HCT116 (cell line): ENCODE measurements around the gene PAIP1. TPM values are rescaled to one million over a fixed set of nuclear protein-coding genes. Genes with fewer than 3 reads are reported as not detected.

Experiments used
- ATAC-seq: fragments of 200-7000 bp; cut with Tn5 transposase; 2 replicates; pipeline ENCODE4 v1.9.1; 2020; ENCODE audit warnings: mild to moderate bottlenecking, moderate library complexity
- BruUV-seq: library from RNA; stranded (reverse); fragments of 400-500 nt; replicated peaks from 2 replicates; lab custom pipeline; 2021; lab: Mats Ljungman, UMichigan
- CTCF ChIA-PET: fragments of 300-600 bp; sonication (Branson Sonifier 250); formaldehyde crosslinking; loops from one replicate; lab custom pipeline; 2021; ENCODE audit warnings: antibody characterized with exemption; lab: Charles Lee
- POLR2A ChIA-PET: fragments of 300-600, 350-600 bp; sonication (Branson Sonifier 250); formaldehyde crosslinking; loops from one replicate; lab custom pipeline; 2021; ENCODE audit warnings: antibody characterized with exemption; lab: Charles Lee
- RAD21 ChIA-PET, 2 experiments: fragments of 300-600 bp; sonication (Branson Sonifier 250); formaldehyde crosslinking; loops; one replicate each; lab custom pipeline; 2023; ENCODE audit warnings: low total read pairs in 2 of 2; ENCODE audit not compliant: uncharacterized antibody in 2 of 2, unreplicated experiment in 2 of 2, low non-redundant PET in 1 of 2; lab: Charles Lee
- DNase-seq: peaks from one replicate; pipeline ENCODE4 v3.0.0-alpha.2; 2010; ENCODE audit warnings: low read depth, low spot score
- H2AFZ ChIP-seq: fragments of 200-600 bp; shearing (Covaris generic), sonication (generic); 2 replicates; pipeline ENCODE4 v1.6.1; 2017; ENCODE audit warnings: low read depth, mixed run types, mixed read lengths, antibody characterized with exemption, low read length; ENCODE audit not compliant: poor library complexity, severe bottlenecking
- H3K27ac ChIP-seq: 2 replicates; pipeline ENCODE4 v1.5.1; 2012; ENCODE audit warnings: low read depth, low read length
- H3K27me3 ChIP-seq: fragments of 200-600 bp; sonication (generic); 2 replicates; pipeline ENCODE4 v1.6.1; 2016; ENCODE audit warnings: mixed run types, low read length, mixed read lengths; ENCODE audit not compliant: insufficient read depth
- H3K36me3 ChIP-seq, 2 experiments: fragments of 200-500 bp in 1 of 2; fragments of 200-600 bp in 1 of 2; sonication (Bioruptor generic) in 1 of 2; sonication (generic) in 1 of 2; 2 replicates each; pipeline versions ENCODE4 v1.5.1 to v1.6.1; 2014 to 2016; ENCODE audit warnings: low read length in 2 of 2, inconsistent platforms in 1 of 2, mixed read lengths in 1 of 2, mixed run types in 1 of 2; ENCODE audit not compliant: insufficient read depth in 2 of 2, control insufficient read depth in 1 of 2
- H3K4me1 ChIP-seq, 2 experiments: fragments of 200-600 bp in 1 of 2; sonication (generic) in 1 of 2; 2 replicates each; pipeline versions ENCODE4 v1.5.1 to v1.6.1; 2012 to 2017; ENCODE audit warnings: low read length in 2 of 2, inconsistent platforms in 1 of 2, mild to moderate bottlenecking in 1 of 2, mixed read lengths in 1 of 2, mixed run types in 1 of 2, moderate library complexity in 1 of 2; ENCODE audit not compliant: insufficient read depth in 2 of 2, control insufficient read depth in 1 of 2
- H3K4me2 ChIP-seq: fragments of 200-600 bp; sonication (generic); 2 replicates; pipeline ENCODE4 v1.6.1; 2017; ENCODE audit warnings: mixed run types, low read length, mixed read lengths
- H3K4me3 ChIP-seq, 2 experiments: fragments of 200-600 bp in 1 of 2; sonication (generic) in 1 of 2; replicated peaks in 1 of 2; 2 replicates each; pipeline ENCODE4 v1.5.1; 2011 to 2016; ENCODE audit warnings: low read length in 2 of 2, control low read depth in 1 of 2, low read depth in 1 of 2, mild to moderate bottlenecking in 1 of 2, mixed read lengths in 1 of 2, mixed run types in 1 of 2
- H3K79me2 ChIP-seq: fragments of 200-600 bp; sonication (generic); 2 replicates; pipeline ENCODE4 v1.6.1; 2017; ENCODE audit warnings: mild to moderate bottlenecking, mixed run types, low read length, moderate library complexity, mixed read lengths; ENCODE audit not compliant: insufficient read depth
- H3K9ac ChIP-seq: fragments of 200-600 bp; sonication (generic); 2 replicates; pipeline ENCODE4 v1.6.1; 2016; ENCODE audit warnings: low read length, mixed read lengths
- H3K9me2 ChIP-seq: fragments of 200-600 bp; sonication (generic), shearing (Covaris generic); 2 replicates; pipeline ENCODE4 v1.6.1; 2017; ENCODE audit warnings: mixed run types, mild to moderate bottlenecking, moderate library complexity; ENCODE audit not compliant: insufficient read depth
- H3K9me3 ChIP-seq, 2 experiments: fragments of 200-500 bp in 1 of 2; fragments of 200-600 bp in 1 of 2; sonication (Bioruptor generic) in 1 of 2; sonication (generic) in 1 of 2; 2 replicates each; pipeline ENCODE4 v1.6.1; 2014 to 2017; ENCODE audit warnings: low read length in 2 of 2, mixed read lengths in 2 of 2, inconsistent platforms in 1 of 2, low read depth in 1 of 2, mild to moderate bottlenecking in 1 of 2, mixed run types in 1 of 2, moderate library complexity in 1 of 2; ENCODE audit not compliant: control insufficient read depth in 1 of 2, insufficient read depth in 1 of 2
- H4K20me1 ChIP-seq: fragments of 200-600 bp; sonication (generic), shearing (Covaris generic); 2 replicates; pipeline ENCODE4 v1.6.1; 2017; ENCODE audit warnings: mixed run types, mild to moderate bottlenecking, moderate library complexity; ENCODE audit not compliant: insufficient read depth
- EGR1 ChIP-seq: IDR thresholded peaks from 2 replicates; pipeline ENCODE4 v1.6.1; 2012; ENCODE audit warnings: low read depth
- FOSL1 ChIP-seq: IDR thresholded peaks from 2 replicates; pipeline ENCODE4 v1.6.1; 2012; ENCODE audit warnings: low read depth
- POLR2AphosphoS5 ChIP-seq: IDR thresholded peaks from 2 replicates; pipeline ENCODE4 v1.6.1; 2011; ENCODE audit warnings: mild to moderate bottlenecking, low read depth, low read length, moderate library complexity
- REST ChIP-seq: IDR thresholded peaks from 2 replicates; pipeline ENCODE4 v1.6.1; 2012; ENCODE audit warnings: low read depth
- ZBTB33 ChIP-seq: IDR thresholded peaks from 2 replicates; pipeline ENCODE4 v1.6.1; 2011; ENCODE audit warnings: mild to moderate bottlenecking, low read length, moderate library complexity; ENCODE audit not compliant: insufficient replicate concordance; ENCODE audit errors: extremely low read depth
- intact Hi-C: fragments of 100-400 bp; cut with micrococcal nuclease; formaldehyde crosslinking; loops from 2 replicates; pipeline ENCODE4 v1.10.0; 2022
- total RNA-seq: library from RNA; stranded (reverse); gene quantifications from one replicate; pipeline ENCODE4 v1.2.1, GENCODE V29; 2021; ENCODE audit not compliant: unreplicated experiment

PAIP1 gene
- total RNA-seq, 1 experiment from 2014 or later: 83.8 TPM

DNA sequence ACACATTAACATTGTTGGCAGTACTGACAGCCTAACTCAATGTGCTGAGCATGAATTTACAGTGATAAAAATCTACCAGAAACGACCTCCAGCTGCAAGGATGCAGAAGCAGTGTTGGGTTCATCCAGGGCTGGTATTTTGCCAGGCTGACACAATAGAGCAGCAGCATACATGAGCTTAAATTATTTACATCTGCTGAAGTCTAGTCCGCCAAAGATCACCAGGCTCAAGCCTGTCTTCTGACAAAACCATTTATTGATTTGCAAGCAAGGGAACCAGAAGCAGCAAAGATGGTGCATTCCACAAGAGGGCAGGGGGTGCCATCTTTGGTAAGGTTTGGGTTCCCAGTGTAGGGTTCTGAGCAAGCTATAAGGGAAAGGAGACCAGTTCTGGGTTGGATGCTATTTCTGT lies 33.2 kb downstream of the PAIP1 start:
- ChIA-PET RAD21 (no interaction called here), POLR2A (interaction anchor here (1.1 to 2.3 kb wide), 2 partner anchors 9 to 40 kb away, joined by 3 to 8 read pairs; partner anchors contain the start of genes C5orf34 and TMEM267), CTCF (no interaction called here)
- Histone ChIP-seq H3K4me2 (no peak overlapping the region), H3K4me3 (no peak overlapping the region), H3K27me3 (no peaks in the 10 kb centered on the region), H2AFZ (no peak overlapping the region), H3K36me3 (peaks cover 7 to 12% of the 10 kb centered on the region in 2 experiments), H3K27ac (no peak overlapping the region), H3K79me2 (no peaks in the 10 kb centered on the region), H3K9me2 (no peaks in the 10 kb centered on the region), H3K9me3 (no peaks in the 10 kb centered on the region), H3K4me1 (no peaks in the 10 kb centered on the region), H4K20me1 (no peaks in the 10 kb centered on the region), H3K9ac (no peak overlapping the region)
- intact Hi-C loops: no loop called here
- DNase-seq (no peak), ATAC-seq (no peak)
- no TSS peak for BruUV-seq
- TF ChIP-seq FOSL1: no peak
- TF ChIP-seq EGR1: no peak
- no peak for TF ChIP-seq REST
- no peak for TF ChIP-seq ZBTB33
- TF ChIP-seq POLR2AphosphoS5: no peak
